Fibroblast of mammary gland (primary cell): ENCODE results near the gene ADCY1.
A peak's percentile ranks its signal among the peaks of the same experiment; 100 is the strongest.
"Not testable (repeated sequence)": the region's sequence is repeated elsewhere in the genome, so short reads cannot be mapped to it uniquely, and the experiment has no call there.

Experiments
- DNase-seq: peaks from one replicate; pipeline ENCODE4 v3.0.0-alpha.2; 2010; ENCODE audit warnings: low read depth
- H3K4me3 ChIP-seq: 2 replicates; pipeline ENCODE4 v1.5.1; 2011; ENCODE audit warnings: low read depth, mild to moderate bottlenecking, low read length, moderate library complexity; ENCODE audit not compliant: control insufficient read depth

Gene ADCY1

GRCh38 chr7:45762225-45762994 lies 188.2 kb downstream of the ADCY1 start:
- not testable (repeated sequence) for H3K4me3 ChIP-seq
- peak; percentile 49 for DNase-seq

GRCh38 chr7:45768516-45769394 lies 194.6 kb downstream of the ADCY1 start:
- peak; percentile 98 for DNase-seq
- peak overlapping the region; percentile 74 for H3K4me3 ChIP-seq

DNA sequence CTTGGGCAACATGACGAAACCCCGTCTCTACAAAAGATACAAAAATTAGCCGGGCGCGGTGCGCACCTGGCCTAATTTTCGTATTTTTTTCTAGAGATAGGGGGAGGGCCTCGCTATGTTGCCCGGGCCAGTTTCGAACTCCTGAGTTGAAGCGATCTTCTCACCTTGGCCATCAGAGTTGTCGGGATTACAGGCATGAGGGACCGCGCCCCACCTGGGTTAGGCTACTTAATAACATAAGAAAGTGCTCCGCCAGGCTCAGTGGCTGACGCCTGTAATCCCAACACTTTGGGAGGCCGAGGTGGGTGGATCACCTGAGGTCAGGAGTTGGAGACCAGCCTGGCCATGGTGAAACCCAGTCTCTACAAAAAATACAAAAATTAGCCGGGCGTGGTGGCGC lies 195.5 kb downstream of the ADCY1 start:
- not testable (repeated sequence) for DNase-seq
- H3K4me3 ChIP-seq: peak overlapping the region; percentile 74
